Keratinocyte (primary cell): ENCODE measurements around the gene SLC7A6. TPM values are rescaled to one million over a fixed set of nuclear protein-coding genes. Genes with fewer than 3 reads are reported as not detected.

Experiments used
- DNase-seq: peaks from one replicate; pipeline ENCODE4 v3.0.0-alpha.2; 2011; ENCODE audit warnings: low read depth, missing footprints, low spot score
- FAIRE-seq: peaks from 2 replicates; lab custom pipeline; 2011; peaks lifted over from hg19 to GRCh38; lab: Jason Lieb, UNC
- H2AFZ ChIP-seq: 2 replicates; pipeline ENCODE4 v1.6.0; 2012; ENCODE audit warnings: low read length, control low read depth, inconsistent platforms; ENCODE audit not compliant: control insufficient read depth
- H3K27ac ChIP-seq: 2 replicates; pipeline ENCODE4 v1.5.1; 2011; ENCODE audit warnings: low read length; ENCODE audit not compliant: control insufficient read depth, insufficient read depth
- H3K27me3 ChIP-seq: 3 replicates; pipeline ENCODE4 v1.6.0; 2011; ENCODE audit warnings: low read length; ENCODE audit not compliant: control insufficient read depth, insufficient read depth; ENCODE audit errors: extremely low read depth
- H3K36me3 ChIP-seq, 2 experiments: 2 replicates in 1 of 2; 3 replicates in 1 of 2; pipeline ENCODE4 v1.5.1; 2011; ENCODE audit warnings: low read length in 2 of 2, mild to moderate bottlenecking in 1 of 2; ENCODE audit not compliant: control insufficient read depth in 2 of 2, insufficient read depth in 2 of 2; ENCODE audit errors: extremely low read depth in 1 of 2
- H3K4me1 ChIP-seq: 3 replicates; pipeline ENCODE4 v1.5.1; 2011; ENCODE audit warnings: low read length; ENCODE audit not compliant: control insufficient read depth, insufficient read depth; ENCODE audit errors: extremely low read depth
- H3K4me2 ChIP-seq: 3 replicates; pipeline ENCODE4 v1.6.0; 2011; ENCODE audit warnings: low read depth, low read length; ENCODE audit not compliant: control insufficient read depth, insufficient read depth; ENCODE audit errors: extremely low read depth
- H3K4me3 ChIP-seq, 3 experiments: fragments of 200-600 bp in 1 of 3; sonication (generic) in 1 of 3; 2 replicates in 2 of 3; 3 replicates in 1 of 3; pipeline ENCODE4 v1.5.1; 2011 to 2016; ENCODE audit warnings: low read length in 3 of 3, mild to moderate bottlenecking in 3 of 3, control low read depth in 2 of 3, inconsistent platforms in 1 of 3, low read depth in 1 of 3, mixed read lengths in 1 of 3, mixed run types in 1 of 3, moderate library complexity in 1 of 3; ENCODE audit not compliant: control insufficient read depth in 2 of 3, insufficient read depth in 2 of 3; ENCODE audit errors: extremely low read depth in 1 of 3
- H3K79me2 ChIP-seq: 2 replicates; pipeline ENCODE4 v1.6.0; 2012; ENCODE audit warnings: low read length; ENCODE audit not compliant: control insufficient read depth, insufficient read depth
- H3K9ac ChIP-seq: 3 replicates; pipeline ENCODE4 v1.6.0; 2011; ENCODE audit warnings: low read length; ENCODE audit not compliant: control insufficient read depth, insufficient read depth; ENCODE audit errors: extremely low read depth
- H3K9me1 ChIP-seq: 3 replicates; pipeline ENCODE4 v1.6.0; 2011; ENCODE audit warnings: low read length; ENCODE audit not compliant: control insufficient read depth, insufficient read depth; ENCODE audit errors: extremely low read depth
- H3K9me3 ChIP-seq: 2 replicates; pipeline ENCODE4 v1.5.1; 2012; ENCODE audit warnings: low read depth, low read length; ENCODE audit not compliant: control insufficient read depth
- H4K20me1 ChIP-seq: 3 replicates; pipeline ENCODE4 v1.6.0; 2011; ENCODE audit warnings: low read length; ENCODE audit not compliant: control insufficient read depth, insufficient read depth; ENCODE audit errors: extremely low read depth
- CTCF ChIP-seq, 3 experiments: IDR thresholded peaks in 1 of 3; conservative IDR thresholded peaks in 1 of 3; optimal IDR thresholded peaks in 1 of 3; 2 replicates in 2 of 3; 3 replicates in 1 of 3; pipeline versions ENCODE3 to v1.5.1; 2011; ENCODE audit warnings: low read length in 3 of 3, mild to moderate bottlenecking in 3 of 3, moderate library complexity in 2 of 3, control low read depth in 1 of 3, inconsistent platforms in 1 of 3; ENCODE audit not compliant: insufficient read depth in 2 of 3; ENCODE audit errors: extremely low read depth in 1 of 3
- EZH2 ChIP-seq: IDR thresholded peaks from one replicate; pipeline ENCODE4 v1.6.1; 2012; ENCODE audit warnings: inconsistent platforms, mild to moderate bottlenecking, low read length, moderate library complexity
- dilution Hi-C: fragments of 300-500 bp; cut with MboI; formaldehyde crosslinking; loops from one replicate; pipeline ENCODE4 v1.7.0; 2020; ENCODE audit warnings: low sequenced_read_pairs; ENCODE audit not compliant: extremely low pct_ligation_motif_present
- polyA plus RNA-seq, 5 experiments: library from polyadenylated mRNA; depleted of rRNA in 3 of 5; stranded (reverse) in 3 of 5; stranded (forward) in 1 of 5; unstranded in 1 of 5; fragments of >200 nt; gene quantifications; 1 replicate in 1 of 5; 2 replicates in 3 of 5; 3 replicates in 1 of 5; pipeline versions ENCODE4 v1.2.1 to v1.2.3, GENCODE V29; 2011 to 2012; ENCODE audit warnings: missing spikeins in 2 of 5, low read depth in 1 of 5, low replicate concordance in 1 of 5

Gene SLC7A6
- polyA plus RNA-seq, 1 donor (not counting 4 experiments of a cell fraction or from before 2014, with no cell fraction given): 43.4 TPM

GRCh38 chr16:68217506-68217905 lies 46.8 kb upstream of the SLC7A6 start:
- DNase-seq: no peak
- H3K4me2 ChIP-seq: no peak overlapping the region
- no peak overlapping the region for H3K4me3 ChIP-seq
- H3K27ac ChIP-seq: no peak overlapping the region
- no peaks in the 10 kb centered on the region for H3K36me3 ChIP-seq
- no peak overlapping the region for H3K9ac ChIP-seq
- no peaks in the 10 kb centered on the region for H3K4me1 ChIP-seq
- dilution Hi-C loops: no loop called here
- FAIRE-seq: no peak
- no peaks in the 10 kb centered on the region for H3K79me2 ChIP-seq
- no peaks in the 10 kb centered on the region for H4K20me1 ChIP-seq
- H3K27me3 ChIP-seq: no peaks in the 10 kb centered on the region
- H3K9me1 ChIP-seq: no peaks in the 10 kb centered on the region
- no peak overlapping the region for H2AFZ ChIP-seq
- no peaks in the 10 kb centered on the region for H3K9me3 ChIP-seq
- TF ChIP-seq EZH2 (no peak), CTCF (optimal IDR thresholded peaks at IDR 0.05 in 1 of 3, IDR thresholded peaks at IDR 0.05 in 1 of 3, conservative IDR thresholded peaks at IDR 0.05 in 1 of 3; ENCODE audit: extremely low read depth in 1 of 3, insufficient read depth in 2 of 3, low read length in 3 of 3) (no peak)

GRCh38 chr16:68219725-68220351 lies 44.5 kb upstream of the SLC7A6 start:
- Histone ChIP-seq H3K4me3 (no peak overlapping the region), H3K36me3 (no peaks in the 10 kb centered on the region), H3K9me1 (no peaks in the 10 kb centered on the region), H3K27ac (no peak overlapping the region), H3K79me2 (no peaks in the 10 kb centered on the region), H3K4me2 (no peak overlapping the region), H3K9ac (no peak overlapping the region), H3K9me3 (no peaks in the 10 kb centered on the region), H3K4me1 (no peaks in the 10 kb centered on the region), H2AFZ (no peak overlapping the region), H4K20me1 (no peaks in the 10 kb centered on the region), H3K27me3 (no peaks in the 10 kb centered on the region)
- FAIRE-seq (no peak), DNase-seq (no peak)
- TF ChIP-seq CTCF (optimal IDR thresholded peaks at IDR 0.05 in 1 of 3, IDR thresholded peaks at IDR 0.05 in 1 of 3, conservative IDR thresholded peaks at IDR 0.05 in 1 of 3; ENCODE audit: extremely low read depth in 1 of 3, insufficient read depth in 2 of 3, low read length in 3 of 3) (no peak), EZH2 (no peak)
- dilution Hi-C loops: no loop called here
